HFFc6 (cell line): ENCODE measurements around the gene SLC38A10. TPM values are rescaled to one million over a fixed set of nuclear protein-coding genes. Genes with fewer than 3 reads are reported as not detected.

Experiments used
- DNase-seq: peaks from one replicate; pipeline ENCODE4 v3.0.0-alpha.2; 2018
- H3K27ac Mint-ChIP-seq: 2 replicates; pipeline ENCODE4 v1.8.0; 2020; ENCODE audit warnings: mild to moderate bottlenecking, mixed read lengths
- H3K27me3 Mint-ChIP-seq: 2 replicates; pipeline ENCODE4 v1.8.0; 2021; ENCODE audit warnings: mild to moderate bottlenecking, moderate library complexity, mixed read lengths; ENCODE audit not compliant: insufficient read depth
- H3K36me3 Mint-ChIP-seq: 2 replicates; pipeline ENCODE4 v1.8.0; 2021; ENCODE audit warnings: low read depth, mixed read lengths
- H3K4me1 Mint-ChIP-seq: 2 replicates; pipeline ENCODE4 v1.8.0; 2020; ENCODE audit warnings: low read depth, mixed read lengths
- H3K4me3 Mint-ChIP-seq: 2 replicates; pipeline ENCODE4 v1.8.0; 2020; ENCODE audit warnings: mild to moderate bottlenecking, moderate library complexity, mixed read lengths
- H3K9me3 Mint-ChIP-seq: 2 replicates; pipeline ENCODE4 v1.8.0; 2020; ENCODE audit warnings: mild to moderate bottlenecking, mixed read lengths
- CTCF ChIP-seq: fragments of 200-600 bp; sonication (generic); IDR thresholded peaks from 2 replicates; pipeline ENCODE4 v1.5.0; 2021; ENCODE audit warnings: antibody characterized with exemption, mild to moderate bottlenecking
- total RNA-seq, 6 experiments: library from RNA; stranded (reverse); fragmentation: NEBNext Ultra II Directional; extraction: Animal tissue kit (Norgen Biotek cat#: 25700); gene quantifications; 2 replicates in 1 of 6; 3 replicates in 5 of 6; pipeline ENCODE4 v1.2.3, GENCODE V29; 2021

Gene SLC38A10
- total RNA-seq, 6 experiments from 2014 or later, result 71.2 to 88.3 (median 72.2) TPM

DNA sequence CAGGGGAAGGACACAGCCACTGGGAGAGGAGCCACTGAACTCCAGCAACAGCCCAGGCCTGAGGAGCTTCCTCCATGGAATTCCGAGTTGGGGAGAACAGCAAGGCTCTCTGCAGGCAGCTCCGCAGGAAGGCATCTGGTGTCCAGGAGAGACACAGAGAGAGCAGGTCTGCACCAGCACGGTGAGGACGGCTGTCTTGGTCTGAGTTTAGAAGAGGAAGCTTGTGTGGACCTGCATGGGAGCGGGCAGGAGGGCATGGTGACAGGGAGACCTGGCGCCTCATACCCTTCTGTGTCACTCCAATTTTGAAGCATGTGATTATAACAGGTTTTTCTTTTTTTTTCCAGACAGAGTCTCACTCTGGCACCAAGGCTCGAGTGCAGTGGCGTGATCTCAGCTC is 6.4 kb downstream of the SLC38A10 start:
- no peak for TF ChIP-seq CTCF
- no peak for DNase-seq
- H3K36me3 Mint-ChIP-seq, result peaks cover 5% of the 10 kb centered on the region; the same call in 1 of the 2 replicates
- H3K27ac Mint-ChIP-seq, result no peak overlapping the region
- no peak overlapping the region for H3K4me3 Mint-ChIP-seq
- H3K9me3 Mint-ChIP-seq, result no peaks in the 10 kb centered on the region
- peaks cover 15% of the 10 kb centered on the region for H3K4me1 Mint-ChIP-seq
- H3K27me3 Mint-ChIP-seq, result no peaks in the 10 kb centered on the region; the same call in 1 of the 2 replicates

DNA sequence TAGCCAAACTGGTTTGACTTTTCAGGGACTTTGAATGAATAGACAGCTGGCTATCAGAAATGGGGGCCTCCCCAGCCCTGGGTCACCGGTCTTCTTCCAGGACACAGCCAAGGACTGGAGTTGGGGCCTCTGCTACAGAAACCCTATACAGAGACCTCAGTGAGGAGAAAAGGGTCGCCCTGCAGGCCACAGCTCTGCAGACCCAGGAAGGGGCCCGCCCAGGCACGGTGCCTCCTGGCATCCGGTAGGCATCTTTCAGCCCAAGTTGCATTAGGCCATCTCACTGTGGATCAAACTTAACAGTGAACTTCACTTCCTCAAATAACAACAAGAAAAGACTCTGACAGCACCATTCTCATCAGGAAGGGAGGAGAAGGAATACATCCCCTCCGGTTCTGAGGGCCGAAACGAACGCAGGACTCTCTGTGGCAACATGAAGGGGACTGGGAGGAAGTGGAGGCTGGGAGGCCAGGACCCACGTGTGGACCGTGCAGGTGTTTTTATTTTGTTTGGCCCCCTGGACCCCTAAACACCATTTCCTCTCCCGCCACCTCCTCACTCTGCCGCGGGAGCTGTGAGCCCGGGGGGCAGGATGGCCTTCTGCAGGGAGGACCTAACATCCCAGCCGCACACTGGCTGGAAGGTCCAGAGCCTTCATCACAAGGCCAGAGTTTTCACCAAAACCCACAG is 7.2 kb downstream of the SLC38A10 start:
- H3K27ac Mint-ChIP-seq, result no peak overlapping the region
- no peaks in the 10 kb centered on the region; the same call in 1 of the 2 replicates for H3K27me3 Mint-ChIP-seq
- peaks cover 7% of the 10 kb centered on the region for H3K4me1 Mint-ChIP-seq
- DNase-seq, result no peak
- H3K36me3 Mint-ChIP-seq, result peaks cover 5% of the 10 kb centered on the region; the same call in 1 of the 2 replicates
- no peak overlapping the region for H3K4me3 Mint-ChIP-seq
- TF ChIP-seq CTCF, result no peak
- H3K9me3 Mint-ChIP-seq, result no peaks in the 10 kb centered on the region

- peaks cover 5% of the 10 kb centered on the region; the same call in 1 of the 2 replicates for H3K36me3 Mint-ChIP-seq
- TF ChIP-seq CTCF, result no peak
- peaks cover 7% of the 10 kb centered on the region for H3K4me1 Mint-ChIP-seq
- no peak overlapping the region for H3K27ac Mint-ChIP-seq
- no peaks in the 10 kb centered on the region; the same call in 1 of the 2 replicates for H3K27me3 Mint-ChIP-seq
- no peak overlapping the region for H3K4me3 Mint-ChIP-seq
- H3K9me3 Mint-ChIP-seq, result no peaks in the 10 kb centered on the region
- no peak for DNase-seq
Measured at GRCh38 chr17:81287152-81287551, 8.0 kb downstream of the SLC38A10 start.

DNA sequence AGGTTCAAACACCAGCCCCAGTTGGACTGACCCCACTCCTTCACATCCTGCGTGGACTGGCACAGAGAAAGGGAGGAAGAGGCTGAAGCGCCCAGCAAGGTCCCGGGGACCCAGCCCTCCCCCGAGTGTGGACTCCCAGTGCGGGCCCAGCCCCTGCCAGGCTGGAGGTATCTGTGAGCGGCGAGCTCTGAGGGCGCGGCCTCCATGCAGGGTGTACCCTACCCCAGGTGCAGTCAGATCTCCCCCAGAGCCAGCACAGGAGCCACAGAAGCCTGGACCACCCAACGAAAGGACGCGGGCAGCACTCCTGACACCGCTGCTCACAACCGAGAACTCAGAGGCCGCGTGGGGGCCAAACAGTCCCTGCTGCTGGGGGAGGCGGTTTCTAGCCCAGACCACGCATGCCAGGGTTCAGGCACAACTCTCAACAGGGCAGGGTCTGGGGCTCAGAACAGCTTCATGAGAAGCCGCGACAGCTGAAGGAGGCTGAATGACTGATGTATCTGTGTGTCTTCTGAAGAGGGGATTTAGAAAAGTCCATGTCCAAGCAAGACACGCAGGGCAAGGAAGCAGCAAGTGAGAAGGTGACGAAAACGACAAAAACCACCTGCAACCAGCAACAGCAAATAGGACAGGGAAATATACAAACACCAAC is 8.5 kb downstream of the SLC38A10 start:
- Mint-ChIP-seq H3K9me3 (no peaks in the 10 kb centered on the region), H3K4me1 (peaks cover 7% of the 10 kb centered on the region), H3K27me3 (no peaks in the 10 kb centered on the region; the same call in 1 of the 2 replicates), H3K27ac (no peak overlapping the region), H3K36me3 (peaks cover 5% of the 10 kb centered on the region; the same call in 1 of the 2 replicates), H3K4me3 (no peak overlapping the region)
- DNase-seq, result no peak
- TF ChIP-seq CTCF, result no peak

GRCh38 chr17:81285894-81286293 is 9.2 kb downstream of the SLC38A10 start:
- H3K9me3 Mint-ChIP-seq, result no peaks in the 10 kb centered on the region
- no peak overlapping the region for H3K4me3 Mint-ChIP-seq
- peak overlapping the region; percentile 62 for H3K27ac Mint-ChIP-seq

More at GRCh38 chr17:81285894-81286293, 9.2 kb downstream of the SLC38A10 start:
- Mint-ChIP-seq H3K36me3 (peaks cover 5% of the 10 kb centered on the region; the same call in 1 of the 2 replicates), H3K27me3 (no peaks in the 10 kb centered on the region; the same call in 1 of the 2 replicates), H3K4me1 (peaks cover 7% of the 10 kb centered on the region)
- no peak for DNase-seq
- TF ChIP-seq CTCF, result no peak
